WTC11 (cell line): ENCODE data around the gene MAST4. TPM values are rescaled to one million over a fixed set of nuclear protein-coding genes. Genes with fewer than 3 reads are reported as not detected.

ENCODE experiments used
- ATAC-seq: fragments of 200-7000 bp; cut with Tn5 transposase; 2 replicates; pipeline ENCODE4 v1.10.0; 2021; ENCODE audit warnings: mild to moderate bottlenecking, moderate library complexity
- CTCF ChIA-PET: fragments of 300-600 bp; sonication (Branson Sonifier 250); formaldehyde crosslinking; loops from one replicate; lab custom pipeline; 2021; ENCODE audit warnings: antibody characterized with exemption; lab: Charles Lee
- POLR2A ChIA-PET: fragments of 350-600 bp; sonication (Branson Sonifier 250); formaldehyde crosslinking; loops from one replicate; lab custom pipeline; 2021; ENCODE audit warnings: antibody characterized with exemption; lab: Charles Lee
- DNase-seq: peaks from one replicate; pipeline ENCODE4 v3.0.0; 2021; ENCODE audit warnings: low spot score
- H3K27ac Mint-ChIP-seq: 2 replicates; pipeline ENCODE4 v1.8.0; 2021; ENCODE audit warnings: mixed read lengths
- H3K27me3 Mint-ChIP-seq: 2 replicates; pipeline ENCODE4 v1.8.0; 2021; ENCODE audit warnings: low read depth, mild to moderate bottlenecking, moderate library complexity, mixed read lengths
- H3K36me3 Mint-ChIP-seq: 2 replicates; pipeline ENCODE4 v1.8.0; 2021; ENCODE audit warnings: mixed read lengths
- H3K4me1 Mint-ChIP-seq: 2 replicates; pipeline ENCODE4 v1.8.0; 2022; ENCODE audit warnings: mixed read lengths
- H3K4me3 Mint-ChIP-seq: 2 replicates; pipeline ENCODE4 v1.8.0; 2021; ENCODE audit warnings: mild to moderate bottlenecking, moderate library complexity, mixed read lengths
- H3K9me3 Mint-ChIP-seq: 2 replicates; pipeline ENCODE4 v1.8.0; 2021; ENCODE audit warnings: mixed read lengths
- CREB1 ChIP-seq: sonication (generic); formaldehyde crosslinking; IDR thresholded peaks from 2 replicates; pipeline ENCODE4 v1.8.0; 2023; ENCODE audit warnings: mild to moderate bottlenecking, missing genetic modification reagents
- ETV6 ChIP-seq: sonication (generic); formaldehyde crosslinking; IDR thresholded peaks from 2 replicates; pipeline ENCODE4 v1.8.1; 2022; ENCODE audit warnings: mild to moderate bottlenecking, missing genetic modification reagents
- GRHL2 ChIP-seq: fragments of 250-450 bp; sonication (Bioruptor Pico); IDR thresholded peaks from 2 replicates; pipeline ENCODE4 v1.8.0; 2022; ENCODE audit warnings: mild to moderate bottlenecking, moderate library complexity; ENCODE audit not compliant: insufficient replicate concordance, severe bottlenecking
- MXD4 ChIP-seq: fragments of 250-450 bp; sonication (Bioruptor Pico); IDR thresholded peaks from 2 replicates; pipeline ENCODE4 v1.8.0; 2021; ENCODE audit warnings: mild to moderate bottlenecking, moderate library complexity, borderline replicate concordance
- NFATC4 ChIP-seq: fragments of 250-450 bp; sonication (Bioruptor Pico); IDR thresholded peaks from 2 replicates; pipeline ENCODE4 v1.9.0; 2021; ENCODE audit warnings: mild to moderate bottlenecking
- NR3C1 ChIP-seq: sonication (generic); formaldehyde crosslinking; conservative IDR thresholded peaks from 2 replicates; pipeline ENCODE4 v1.8.1; 2023; ENCODE audit warnings: low read depth, mild to moderate bottlenecking, missing genetic modification reagents
- OVOL2 ChIP-seq: fragments of 250-450 bp; sonication (Bioruptor Pico); IDR thresholded peaks from 2 replicates; pipeline ENCODE4 v1.9.0; 2021; ENCODE audit warnings: mild to moderate bottlenecking, borderline replicate concordance
- PRRX2 ChIP-seq: fragments of 250-450 bp; sonication (Bioruptor Pico); IDR thresholded peaks from 2 replicates; pipeline ENCODE4 v1.8.0; 2021; ENCODE audit warnings: mild to moderate bottlenecking
- ZNF219 ChIP-seq: sonication (generic); formaldehyde crosslinking; IDR thresholded peaks from 2 replicates; pipeline ENCODE4 v1.8.0; 2023; ENCODE audit warnings: missing genetic modification reagents, mild to moderate bottlenecking, borderline replicate concordance
- ZNF396 ChIP-seq: fragments of 250-450 bp; sonication (Bioruptor Pico); IDR thresholded peaks from 2 replicates; pipeline ENCODE4 v1.8.0; 2021; ENCODE audit warnings: mild to moderate bottlenecking, moderate library complexity, borderline replicate concordance
- total RNA-seq: library from RNA; stranded (reverse); gene quantifications from 3 replicates; pipeline ENCODE4 v1.2.3, GENCODE V29; 2021
- TF ChIP-seq, protein P1 (sequence below): sonication (generic); formaldehyde crosslinking; IDR thresholded peaks from 2 replicates; pipeline ENCODE4 v1.8.1; 2023; ENCODE audit warnings: mild to moderate bottlenecking, moderate library complexity, missing genetic modification reagents
- TF ChIP-seq, protein P2 (sequence below): sonication (generic); formaldehyde crosslinking; IDR thresholded peaks from 2 replicates; pipeline ENCODE4 v1.8.1; 2022; ENCODE audit warnings: mild to moderate bottlenecking, moderate library complexity, missing genetic modification reagents
- TF ChIP-seq, protein P3 (sequence below): sonication (generic); formaldehyde crosslinking; IDR thresholded peaks from 2 replicates; pipeline ENCODE4 v1.8.1; 2023; ENCODE audit warnings: mild to moderate bottlenecking, missing genetic modification reagents, moderate library complexity
- TF ChIP-seq, protein P4 (sequence below): sonication (generic); formaldehyde crosslinking; conservative IDR thresholded peaks from 2 replicates; pipeline ENCODE4 v1.8.1; 2023; ENCODE audit warnings: mild to moderate bottlenecking, low read depth, missing genetic modification reagents, moderate library complexity
- TF ChIP-seq, protein P5 (sequence below): fragments of 250-450 bp; sonication (Bioruptor Pico); IDR thresholded peaks from 2 replicates; pipeline ENCODE4 v1.9.0; 2021; ENCODE audit warnings: mild to moderate bottlenecking

The MAST4 gene
- total RNA-seq, 1 experiment from 2014 or later = 8.0 TPM

DNA sequence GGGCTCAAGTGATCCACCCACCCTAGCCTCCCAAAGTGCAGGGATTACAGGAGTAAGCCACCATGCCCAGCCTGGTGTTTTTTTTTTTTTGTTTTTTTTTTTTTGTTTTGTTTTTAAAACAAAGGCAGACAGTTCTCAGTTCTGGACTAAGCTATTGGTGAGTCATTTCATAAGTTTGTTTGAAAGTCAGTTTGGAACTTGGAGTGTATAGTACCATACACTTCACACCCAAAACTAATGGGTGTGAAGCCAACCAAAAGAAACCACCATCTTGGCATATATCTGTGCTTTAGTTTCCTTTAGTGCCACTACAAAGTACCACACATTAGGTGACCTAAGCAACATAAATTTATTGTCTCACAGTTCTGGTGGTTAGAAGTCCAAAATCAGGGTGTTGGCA lies 13.4 kb downstream of the MAST4 start (continued):
- TF ChIP-seq, protein P1, sequence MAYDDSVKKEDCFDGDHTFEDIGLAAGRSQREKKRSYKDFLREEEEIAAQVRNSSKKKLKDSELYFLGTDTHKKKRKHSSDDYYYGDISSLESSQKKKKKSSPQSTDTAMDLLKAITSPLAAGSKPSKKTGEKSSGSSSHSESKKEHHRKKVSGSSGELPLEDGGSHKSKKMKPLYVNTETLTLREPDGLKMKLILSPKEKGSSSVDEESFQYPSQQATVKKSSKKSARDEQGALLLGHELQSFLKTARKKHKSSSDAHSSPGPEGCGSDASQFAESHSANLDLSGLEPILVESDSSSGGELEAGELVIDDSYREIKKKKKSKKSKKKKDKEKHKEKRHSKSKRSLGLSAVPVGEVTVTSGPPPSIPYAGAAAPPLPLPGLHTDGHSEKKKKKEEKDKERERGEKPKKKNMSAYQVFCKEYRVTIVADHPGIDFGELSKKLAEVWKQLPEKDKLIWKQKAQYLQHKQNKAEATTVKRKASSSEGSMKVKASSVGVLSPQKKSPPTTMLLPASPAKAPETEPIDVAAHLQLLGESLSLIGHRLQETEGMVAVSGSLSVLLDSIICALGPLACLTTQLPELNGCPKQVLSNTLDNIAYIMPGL (CRISPR knock-in tag) = no peak
- TF ChIP-seq, protein P2, sequence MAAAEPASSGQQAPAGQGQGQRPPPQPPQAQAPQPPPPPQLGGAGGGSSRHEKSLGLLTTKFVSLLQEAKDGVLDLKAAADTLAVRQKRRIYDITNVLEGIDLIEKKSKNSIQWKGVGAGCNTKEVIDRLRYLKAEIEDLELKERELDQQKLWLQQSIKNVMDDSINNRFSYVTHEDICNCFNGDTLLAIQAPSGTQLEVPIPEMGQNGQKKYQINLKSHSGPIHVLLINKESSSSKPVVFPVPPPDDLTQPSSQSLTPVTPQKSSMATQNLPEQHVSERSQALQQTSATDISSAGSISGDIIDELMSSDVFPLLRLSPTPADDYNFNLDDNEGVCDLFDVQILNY (CRISPR knock-in tag) = no peak

DNA sequence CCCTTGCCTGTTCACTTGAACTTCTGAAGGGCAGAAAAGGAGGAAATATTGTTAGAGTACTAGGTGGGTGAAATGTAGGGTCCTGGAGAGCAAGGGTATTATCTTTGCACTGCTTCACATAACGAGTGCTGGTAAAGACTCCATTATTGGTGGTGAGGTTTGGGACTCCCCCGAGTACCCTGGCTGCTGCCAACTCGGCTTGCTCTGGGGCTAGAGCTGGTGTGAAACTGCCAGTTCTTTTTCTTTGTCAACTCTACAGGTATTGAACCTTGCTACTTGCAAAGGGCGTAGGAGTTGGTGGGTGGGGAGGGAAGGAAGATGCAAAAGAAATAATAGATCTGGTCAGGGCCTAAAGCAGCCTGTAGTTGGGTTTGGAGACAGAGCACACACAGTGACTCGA lies 16.0 kb downstream of the MAST4 start:
- CTCF ChIA-PET = interaction anchor here (0.7 kb wide), 1 partner anchor 306 kb away, joined by 4 read pairs; no protein-coding TSS in a partner anchor
- Mint-ChIP-seq H3K4me3 (no peak overlapping the region), H3K9me3 (no peaks in the 10 kb centered on the region), H3K27ac (no peak overlapping the region), H3K36me3 (no peaks in the 10 kb centered on the region), H3K4me1 (peaks cover 6% of the 10 kb centered on the region; the same call in 1 of the 2 replicates), H3K27me3 (no peaks in the 10 kb centered on the region)
- ATAC-seq (no peak), DNase-seq (no peak)
- POLR2A ChIA-PET = no interaction called here
- TF ChIP-seq GRHL2 (CRISPR knock-in tag) (no peak), ETV6 (CRISPR knock-in tag) (no peak), MXD4 (CRISPR knock-in tag) (no peak), PRRX2 (CRISPR knock-in tag) (no peak), ZNF219 (no peak), NFATC4 (CRISPR knock-in tag) (no peak), NR3C1 (CRISPR knock-in tag) (no peak)
- TF ChIP-seq, protein P3, sequence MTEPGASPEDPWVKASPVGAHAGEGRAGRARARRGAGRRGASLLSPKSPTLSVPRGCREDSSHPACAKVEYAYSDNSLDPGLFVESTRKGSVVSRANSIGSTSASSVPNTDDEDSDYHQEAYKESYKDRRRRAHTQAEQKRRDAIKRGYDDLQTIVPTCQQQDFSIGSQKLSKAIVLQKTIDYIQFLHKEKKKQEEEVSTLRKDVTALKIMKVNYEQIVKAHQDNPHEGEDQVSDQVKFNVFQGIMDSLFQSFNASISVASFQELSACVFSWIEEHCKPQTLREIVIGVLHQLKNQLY (CRISPR knock-in tag) = no peak
- TF ChIP-seq, protein P4, sequence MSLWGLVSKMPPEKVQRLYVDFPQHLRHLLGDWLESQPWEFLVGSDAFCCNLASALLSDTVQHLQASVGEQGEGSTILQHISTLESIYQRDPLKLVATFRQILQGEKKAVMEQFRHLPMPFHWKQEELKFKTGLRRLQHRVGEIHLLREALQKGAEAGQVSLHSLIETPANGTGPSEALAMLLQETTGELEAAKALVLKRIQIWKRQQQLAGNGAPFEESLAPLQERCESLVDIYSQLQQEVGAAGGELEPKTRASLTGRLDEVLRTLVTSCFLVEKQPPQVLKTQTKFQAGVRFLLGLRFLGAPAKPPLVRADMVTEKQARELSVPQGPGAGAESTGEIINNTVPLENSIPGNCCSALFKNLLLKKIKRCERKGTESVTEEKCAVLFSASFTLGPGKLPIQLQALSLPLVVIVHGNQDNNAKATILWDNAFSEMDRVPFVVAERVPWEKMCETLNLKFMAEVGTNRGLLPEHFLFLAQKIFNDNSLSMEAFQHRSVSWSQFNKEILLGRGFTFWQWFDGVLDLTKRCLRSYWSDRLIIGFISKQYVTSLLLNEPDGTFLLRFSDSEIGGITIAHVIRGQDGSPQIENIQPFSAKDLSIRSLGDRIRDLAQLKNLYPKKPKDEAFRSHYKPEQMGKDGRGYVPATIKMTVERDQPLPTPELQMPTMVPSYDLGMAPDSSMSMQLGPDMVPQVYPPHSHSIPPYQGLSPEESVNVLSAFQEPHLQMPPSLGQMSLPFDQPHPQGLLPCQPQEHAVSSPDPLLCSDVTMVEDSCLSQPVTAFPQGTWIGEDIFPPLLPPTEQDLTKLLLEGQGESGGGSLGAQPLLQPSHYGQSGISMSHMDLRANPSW (CRISPR knock-in tag) = no peak

DNA sequence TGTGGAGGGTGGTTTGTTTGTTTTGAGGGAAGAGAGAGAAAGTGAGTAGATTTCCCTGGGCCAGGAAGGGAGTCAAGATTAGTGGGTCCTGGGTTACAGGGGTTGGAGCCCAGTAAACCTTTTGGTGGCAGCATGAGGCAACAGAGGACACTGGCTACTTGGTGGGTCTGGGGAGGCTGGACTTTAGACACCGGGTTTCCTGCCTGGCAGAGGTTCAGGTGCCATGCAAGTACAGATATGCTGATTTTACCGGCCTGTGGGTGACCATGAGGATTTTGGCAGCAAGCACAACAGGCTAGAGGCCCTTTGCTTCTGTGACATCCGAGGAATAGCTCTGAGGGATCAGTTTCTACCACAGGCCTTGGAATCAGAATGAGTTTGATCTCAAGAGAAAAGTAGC lies 18.9 kb downstream of the MAST4 start:
- H3K36me3 Mint-ChIP-seq = no peaks in the 10 kb centered on the region
- peak overlapping the region; percentile 14; the same call in 1 of the 2 replicates for H3K27ac Mint-ChIP-seq
- CTCF ChIA-PET = no interaction called here
- POLR2A ChIA-PET = no interaction called here
- DNase-seq (no peak), ATAC-seq (no peak)
- H3K4me1 Mint-ChIP-seq = 0 out of 2 replicates have a peak, but pooled peaks cover 5% of the 10 kb centered on the region
- TF ChIP-seq ZNF396 (CRISPR knock-in tag) (no peak), CREB1 (CRISPR knock-in tag) (no peak), ETV6 (CRISPR knock-in tag) (no peak), OVOL2 (CRISPR knock-in tag) (no peak)
- TF ChIP-seq, protein P5, sequence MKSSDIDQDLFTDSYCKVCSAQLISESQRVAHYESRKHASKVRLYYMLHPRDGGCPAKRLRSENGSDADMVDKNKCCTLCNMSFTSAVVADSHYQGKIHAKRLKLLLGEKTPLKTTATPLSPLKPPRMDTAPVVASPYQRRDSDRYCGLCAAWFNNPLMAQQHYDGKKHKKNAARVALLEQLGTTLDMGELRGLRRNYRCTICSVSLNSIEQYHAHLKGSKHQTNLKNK = no peak
- H3K4me3 Mint-ChIP-seq = no peak overlapping the region
- H3K9me3 Mint-ChIP-seq = no peaks in the 10 kb centered on the region
- H3K27me3 Mint-ChIP-seq = no peaks in the 10 kb centered on the region
